ENCODE results near the gene WSB1.

GRCh38 chr17:27313301-27313700, 19.4 kb downstream of the WSB1 start:
- TF ChIP-seq CTCF (IDR thresholded peaks at IDR 0.05): no peak
- TF ChIP-seq EZH2 (IDR thresholded peaks at IDR 0.05): no peak

All from neural progenitor cell (in vitro differentiated cells).